H1 (cell line): ENCODE data around the gene SRRM3. TPM values are rescaled to one million over a fixed set of nuclear protein-coding genes. Genes with fewer than 3 reads are reported as not detected.
A peak's percentile ranks its signal among the peaks of the same experiment; 100 is the strongest.

ENCODE experiments used
- ASH2L ChIP-seq: fragments of 200-600, 300-600 bp; sonication (generic); IDR thresholded peaks from one replicate; pipeline ENCODE4 v1.7.1; 2017; ENCODE audit warnings: low read length
- CHD2 ChIP-seq: IDR thresholded peaks from 2 replicates; pipeline ENCODE4 v1.6.1; 2012; ENCODE audit warnings: low read length, improper control_type of control experiment
- SAP30 ChIP-seq: fragments of 300-600 bp; sonication (generic); IDR thresholded peaks from 2 replicates; pipeline ENCODE4 v1.7.1; 2012; ENCODE audit warnings: low read length, moderate library complexity, mild to moderate bottlenecking, inconsistent platforms; ENCODE audit not compliant: insufficient read depth, insufficient replicate concordance
- SUZ12 ChIP-seq: fragments of 200-600 bp; sonication (generic); IDR thresholded peaks from 2 replicates; pipeline ENCODE4 v1.6.1; 2012; ENCODE audit warnings: mild to moderate bottlenecking, inconsistent platforms, low read length, moderate library complexity, mixed read lengths
- polyA plus RNA-seq, 7 experiments: library from polyadenylated mRNA; depleted of rRNA in 3 of 7; stranded (reverse) in 5 of 7; unstranded in 2 of 7; fragments of >200 nt in 5 of 7; fragments of 200-250 nt in 2 of 7; gene quantifications; 1 replicate in 5 of 7; 2 replicates in 1 of 7; 4 replicates in 1 of 7; pipeline versions ENCODE4 v1.2.1 to v1.2.3, GENCODE V29; 2011 to 2013; ENCODE audit warnings: missing spikeins in 2 of 7, mixed read lengths in 2 of 7
- total RNA-seq: library from RNA; stranded (reverse); fragmentation: NEBNext Ultra II Directional; extraction: Animal tissue kit (Norgen Biotek cat#: 25700); gene quantifications from 2 replicates; pipeline ENCODE4 v1.2.1, GENCODE V29; 2021
- TF ChIP-seq, protein P1 (sequence below): IDR thresholded peaks from 2 replicates; pipeline ENCODE4 v1.6.1; 2011; ENCODE audit warnings: low read depth, mild to moderate bottlenecking, low read length; ENCODE audit not compliant: insufficient read depth

The SRRM3 gene
- total and polyA plus RNA-seq, 2 of the 8 experiments (the other 6 are each of a cell fraction or from before 2014, with no cell fraction given): 10.4 to 17.4 TPM

DNA sequence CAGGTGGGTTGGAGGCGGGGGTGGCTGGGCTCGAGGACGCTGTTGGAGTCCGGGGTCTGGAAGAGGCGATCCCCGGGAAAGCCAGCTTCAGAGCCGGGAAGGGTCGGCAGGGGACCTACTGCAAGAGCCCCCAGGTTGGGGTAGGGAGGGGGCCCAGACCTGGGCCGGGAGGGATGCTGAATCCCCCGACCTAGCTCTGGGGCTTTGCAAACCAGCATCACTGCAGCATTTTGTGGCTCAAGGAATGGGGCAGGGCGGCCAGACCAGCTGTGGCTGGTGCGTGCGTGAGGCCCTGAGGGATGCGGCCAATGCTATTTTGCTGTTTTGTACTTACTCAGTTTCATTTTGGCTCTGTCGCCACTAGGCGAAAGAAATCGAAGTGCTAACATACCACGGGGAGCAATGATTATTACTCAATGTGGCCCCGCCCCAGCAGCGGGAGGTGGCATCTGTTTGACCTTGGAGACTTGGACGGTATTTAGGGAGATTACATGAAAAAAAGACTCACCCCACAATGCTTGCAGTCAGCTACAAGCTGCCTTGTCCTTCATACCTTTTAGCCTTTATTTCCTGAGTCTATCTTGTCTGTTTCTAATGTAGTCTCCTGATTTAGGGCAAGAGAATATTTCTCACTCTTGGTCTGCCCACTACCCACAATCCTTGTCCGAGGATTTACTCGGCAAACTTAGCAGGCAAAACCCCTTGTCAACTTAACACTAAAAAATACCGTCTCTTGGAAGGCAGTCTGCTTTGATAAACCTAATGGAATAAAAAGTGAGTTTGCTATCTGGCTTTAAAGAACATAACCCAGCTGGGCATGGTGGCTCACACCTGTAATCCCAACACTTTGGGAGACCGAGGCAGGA is 117.0 kb downstream of the SRRM3 start (continued):
- TF ChIP-seq SUZ12 (no peak), CHD2 (no peak), ASH2L (peak; percentile 71), SAP30 (peak; percentile 54)
- TF ChIP-seq, protein P1, sequence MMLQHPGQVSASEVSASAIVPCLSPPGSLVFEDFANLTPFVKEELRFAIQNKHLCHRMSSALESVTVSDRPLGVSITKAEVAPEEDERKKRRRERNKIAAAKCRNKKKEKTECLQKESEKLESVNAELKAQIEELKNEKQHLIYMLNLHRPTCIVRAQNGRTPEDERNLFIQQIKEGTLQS: no peak
